Measurements from ENCODE around the gene HMOX1. TPM values are rescaled to one million over a fixed set of nuclear protein-coding genes. Genes with fewer than 3 reads are reported as not detected.
"Not testable (repeated sequence)": the region's sequence is repeated elsewhere in the genome, so short reads cannot be mapped to it uniquely, and the experiment has no call there.

HMOX1 gene
- total and polyA plus RNA-seq, 4 donors = 8.6 to 16.5 (median 14.4) TPM

GRCh38 chr22:35363566-35364086, 17.3 kb upstream of the HMOX1 start:
- H3K36me3 ChIP-seq (ENCODE audit: control insufficient read depth, insufficient read depth, low read length) = no peaks in the 10 kb centered on the region
- no peak overlapping the region for H3K4me3 ChIP-seq (ENCODE audit: low read depth, low read length)
- H3K9me3 ChIP-seq (ENCODE audit: control insufficient read depth, insufficient read depth, low read length) = no peaks in the 10 kb centered on the region
- H3K27ac ChIP-seq (ENCODE audit: low read depth, low read length) = no peak overlapping the region
- H3K27me3 ChIP-seq (ENCODE audit: control insufficient read depth, insufficient read depth, low read length) = no peaks in the 10 kb centered on the region
- no peak for DNase-seq (ENCODE audit: low read depth in 4 of 6, low spot score in 6 of 6)
- 97% methylated on average over 7 of the region's 11 CpGs for WGBS (ENCODE audit: insufficient coverage)
- no peaks in the 10 kb centered on the region for H3K4me1 ChIP-seq (ENCODE audit: control insufficient read depth, insufficient read depth, low read length)

GRCh38 chr22:35364230-35364629, 16.7 kb upstream of the HMOX1 start:
- not testable (repeated sequence) for H3K4me1 ChIP-seq (ENCODE audit: control insufficient read depth, insufficient read depth, low read length); H3K27ac ChIP-seq (ENCODE audit: low read depth, low read length); H3K4me3 ChIP-seq (ENCODE audit: low read depth, low read length); H3K9me3 ChIP-seq (ENCODE audit: control insufficient read depth, insufficient read depth, low read length); H3K36me3 ChIP-seq (ENCODE audit: control insufficient read depth, insufficient read depth, low read length); DNase-seq (ENCODE audit: low read depth in 4 of 6, low spot score in 6 of 6); H3K27me3 ChIP-seq (ENCODE audit: control insufficient read depth, insufficient read depth, low read length)
- WGBS (ENCODE audit: insufficient coverage) = 56% methylated on average over 3 of the region's 7 CpGs

- WGBS (ENCODE audit: insufficient coverage) = 81% methylated on average over 9 of the region's 9 CpGs
- no peak for DNase-seq (ENCODE audit: low read depth in 4 of 6, low spot score in 6 of 6)
- peaks cover 2% of the 10 kb centered on the region for H3K27me3 ChIP-seq (ENCODE audit: control insufficient read depth, insufficient read depth, low read length)
- peaks cover 8% of the 10 kb centered on the region for H3K4me1 ChIP-seq (ENCODE audit: control insufficient read depth, insufficient read depth, low read length)
- no peaks in the 10 kb centered on the region for H3K9me3 ChIP-seq (ENCODE audit: control insufficient read depth, insufficient read depth, low read length)
- no peaks in the 10 kb centered on the region for H3K36me3 ChIP-seq (ENCODE audit: control insufficient read depth, insufficient read depth, low read length)
- H3K4me3 ChIP-seq (ENCODE audit: low read depth, low read length) = no peak overlapping the region
- H3K27ac ChIP-seq (ENCODE audit: low read depth, low read length) = no peak overlapping the region
Measured at GRCh38 chr22:35367331-35367886, 13.5 kb upstream of the HMOX1 start.

GRCh38 chr22:35368386-35368785, 12.5 kb upstream of the HMOX1 start:
- Histone ChIP-seq H3K27ac (ENCODE audit: low read depth, low read length) (no peak overlapping the region), H3K27me3 (ENCODE audit: control insufficient read depth, insufficient read depth, low read length) (peaks cover 2% of the 10 kb centered on the region), H3K4me1 (ENCODE audit: control insufficient read depth, insufficient read depth, low read length) (peaks cover 8% of the 10 kb centered on the region), H3K36me3 (ENCODE audit: control insufficient read depth, insufficient read depth, low read length) (no peaks in the 10 kb centered on the region), H3K9me3 (ENCODE audit: control insufficient read depth, insufficient read depth, low read length) (no peaks in the 10 kb centered on the region), H3K4me3 (ENCODE audit: low read depth, low read length) (no peak overlapping the region)
- DNase-seq (ENCODE audit: low read depth in 4 of 6, low spot score in 6 of 6) = no peak
- WGBS (ENCODE audit: insufficient coverage) = 87% methylated on average over 4 of the region's 6 CpGs

- Histone ChIP-seq H3K27me3 (ENCODE audit: control insufficient read depth, insufficient read depth, low read length) (peaks cover 2% of the 10 kb centered on the region), H3K4me1 (ENCODE audit: control insufficient read depth, insufficient read depth, low read length) (peaks cover 8% of the 10 kb centered on the region), H3K9me3 (ENCODE audit: control insufficient read depth, insufficient read depth, low read length) (no peaks in the 10 kb centered on the region), H3K36me3 (ENCODE audit: control insufficient read depth, insufficient read depth, low read length) (no peaks in the 10 kb centered on the region), H3K4me3 (ENCODE audit: low read depth, low read length) (no peak overlapping the region), H3K27ac (ENCODE audit: low read depth, low read length) (no peak overlapping the region)
- 50% methylated on average over 1 of the region's 2 CpGs for WGBS (ENCODE audit: insufficient coverage)
- no peak for DNase-seq (ENCODE audit: low read depth in 4 of 6, low spot score in 6 of 6)
Measured at GRCh38 chr22:35369996-35370395, 10.9 kb upstream of the HMOX1 start.

- Histone ChIP-seq H3K27me3 (ENCODE audit: control insufficient read depth, insufficient read depth, low read length) (peaks cover 2% of the 10 kb centered on the region), H3K4me1 (ENCODE audit: control insufficient read depth, insufficient read depth, low read length) (peaks cover 23% of the 10 kb centered on the region), H3K36me3 (ENCODE audit: control insufficient read depth, insufficient read depth, low read length) (no peaks in the 10 kb centered on the region), H3K4me3 (ENCODE audit: low read depth, low read length) (no peak overlapping the region), H3K9me3 (ENCODE audit: control insufficient read depth, insufficient read depth, low read length) (no peaks in the 10 kb centered on the region), H3K27ac (ENCODE audit: low read depth, low read length) (no peak overlapping the region)
- DNase-seq (ENCODE audit: low read depth in 4 of 6, low spot score in 6 of 6) = peak in 1 of 6 donors; percentile 81
- no CpG with 5 or more reads among the region's 6 CpGs for WGBS (ENCODE audit: insufficient coverage)
Measured at GRCh38 chr22:35373781-35374180, 7.1 kb upstream of the HMOX1 start.

- Histone ChIP-seq H3K36me3 (ENCODE audit: control insufficient read depth, insufficient read depth, low read length) (no peaks in the 10 kb centered on the region), H3K9me3 (ENCODE audit: control insufficient read depth, insufficient read depth, low read length) (no peaks in the 10 kb centered on the region), H3K27ac (ENCODE audit: low read depth, low read length) (no peak overlapping the region), H3K4me1 (ENCODE audit: control insufficient read depth, insufficient read depth, low read length) (peaks cover 23% of the 10 kb centered on the region), H3K27me3 (ENCODE audit: control insufficient read depth, insufficient read depth, low read length) (peaks cover 2% of the 10 kb centered on the region), H3K4me3 (ENCODE audit: low read depth, low read length) (no peak overlapping the region)
- 100% methylated on average over 1 of the region's 3 CpGs for WGBS (ENCODE audit: insufficient coverage)
- no peak for DNase-seq (ENCODE audit: low read depth in 4 of 6, low spot score in 6 of 6)
Measured at GRCh38 chr22:35375031-35375430, 5.9 kb upstream of the HMOX1 start.

- Histone ChIP-seq H3K4me1 (ENCODE audit: control insufficient read depth, insufficient read depth, low read length) (peaks cover 25% of the 10 kb centered on the region), H3K9me3 (ENCODE audit: control insufficient read depth, insufficient read depth, low read length) (no peaks in the 10 kb centered on the region), H3K27me3 (ENCODE audit: control insufficient read depth, insufficient read depth, low read length) (peaks cover 2% of the 10 kb centered on the region), H3K36me3 (ENCODE audit: control insufficient read depth, insufficient read depth, low read length) (no peaks in the 10 kb centered on the region), H3K4me3 (ENCODE audit: low read depth, low read length) (no peak overlapping the region), H3K27ac (ENCODE audit: low read depth, low read length) (no peak overlapping the region)
- WGBS (ENCODE audit: insufficient coverage) = 75% methylated on average over 7 of the region's 8 CpGs
- DNase-seq (ENCODE audit: low read depth in 4 of 6, low spot score in 6 of 6) = no peak
Measured at GRCh38 chr22:35375526-35375925, 5.4 kb upstream of the HMOX1 start.

GRCh38 chr22:35376728-35377472, 4.0 kb upstream of the HMOX1 start:
- DNase-seq (ENCODE audit: low read depth in 4 of 6, low spot score in 6 of 6) = peak in 5 of 6 donors; percentile 61 to 93 (median 71)
- Histone ChIP-seq H3K4me1 (ENCODE audit: control insufficient read depth, insufficient read depth, low read length) (peaks cover 31% of the 10 kb centered on the region), H3K36me3 (ENCODE audit: control insufficient read depth, insufficient read depth, low read length) (no peaks in the 10 kb centered on the region), H3K4me3 (ENCODE audit: low read depth, low read length) (no peak overlapping the region), H3K27ac (ENCODE audit: low read depth, low read length) (peak overlapping the region; percentile 78), H3K27me3 (ENCODE audit: control insufficient read depth, insufficient read depth, low read length) (peaks cover 4% of the 10 kb centered on the region), H3K9me3 (ENCODE audit: control insufficient read depth, insufficient read depth, low read length) (no peaks in the 10 kb centered on the region)
- WGBS (ENCODE audit: insufficient coverage) = 13% methylated on average over 9 of the region's 17 CpGs

- 71% methylated on average over 3 of the region's 3 CpGs for WGBS (ENCODE audit: insufficient coverage)
- Histone ChIP-seq H3K27me3 (ENCODE audit: control insufficient read depth, insufficient read depth, low read length) (peaks cover 4% of the 10 kb centered on the region), H3K9me3 (ENCODE audit: control insufficient read depth, insufficient read depth, low read length) (no peaks in the 10 kb centered on the region), H3K27ac (ENCODE audit: low read depth, low read length) (peak overlapping the region; percentile 64), H3K36me3 (ENCODE audit: control insufficient read depth, insufficient read depth, low read length) (no peaks in the 10 kb centered on the region), H3K4me3 (ENCODE audit: low read depth, low read length) (no peak overlapping the region), H3K4me1 (ENCODE audit: control insufficient read depth, insufficient read depth, low read length) (peaks cover 26% of the 10 kb centered on the region)
- DNase-seq (ENCODE audit: low read depth in 4 of 6, low spot score in 6 of 6) = no peak
Measured at GRCh38 chr22:35377735-35378134, 3.2 kb upstream of the HMOX1 start.
